Right lung (tissue), 5 donors: ENCODE results near the gene KIAA2012. TPM values are rescaled to one million over a fixed set of nuclear protein-coding genes. Genes with fewer than 3 reads are reported as not detected.
A peak's percentile ranks its signal among the peaks of the same experiment; 100 is the strongest.
"Not testable (repeated sequence)": the region's sequence is repeated elsewhere in the genome, so short reads cannot be mapped to it uniquely, and the experiment has no call there.

ENCODE experiments used
- DNase-seq, 2 donors: peaks; one replicate each; pipeline ENCODE4 v3.0.0-alpha.2; 2013
- polyA plus RNA-seq, 5 donors: library from polyadenylated mRNA; unstranded; fragments of 120-200 nt; gene quantifications; one replicate each; pipeline versions ENCODE4 v1.2.1 to v1.2.3, GENCODE V29; 2013; ENCODE audit warnings: inconsistent platforms in 1 of 5, low replicate concordance in 1 of 5; ENCODE audit not compliant: insufficient read length in 5 of 5, insufficient read depth in 1 of 5

Gene KIAA2012
- polyA plus RNA-seq, 5 donors, result 0.46 to 2.7 (median 1.5) TPM

DNA sequence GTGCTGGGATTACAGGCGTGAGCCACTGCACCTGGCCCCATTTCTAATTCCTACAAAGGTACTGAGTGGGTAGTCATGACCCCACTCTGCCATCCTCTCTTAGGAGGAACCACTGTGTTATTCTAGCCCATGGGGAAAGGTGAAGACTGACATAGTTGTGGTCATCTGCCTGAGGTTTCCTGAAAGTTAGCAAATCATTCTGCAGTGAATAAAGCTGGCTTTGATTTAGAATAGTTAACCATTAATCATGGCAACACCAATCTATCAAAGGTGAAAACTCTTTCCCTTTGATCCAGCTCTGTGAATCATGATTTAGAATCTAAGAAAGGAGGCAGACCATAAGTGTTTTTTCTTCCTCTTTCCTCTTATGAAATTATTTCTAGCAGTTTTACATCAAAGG lies 114.5 kb downstream of the KIAA2012 start:
- DNase-seq, result no peak

DNA sequence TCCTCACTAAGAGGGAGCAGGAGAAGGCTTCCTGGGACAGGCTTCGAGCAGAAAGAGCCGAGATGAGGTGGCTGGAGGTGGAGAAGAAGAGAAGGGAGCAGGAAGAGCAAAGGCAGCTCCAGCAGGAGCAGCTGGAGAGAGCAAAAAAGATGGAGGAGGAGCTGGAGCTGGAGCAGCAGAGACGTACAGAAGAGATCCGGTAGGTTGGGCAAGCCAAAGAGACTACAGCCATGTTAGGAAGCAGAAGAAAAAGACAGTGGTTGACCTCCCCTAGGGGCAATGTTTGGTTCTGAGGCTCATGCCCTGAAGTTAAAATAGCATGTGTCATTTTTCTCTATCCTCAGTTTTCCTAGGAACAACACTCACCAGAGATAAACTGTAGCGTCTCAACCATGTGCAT lies 120.2 kb downstream of the KIAA2012 start:
- DNase-seq, result no peak

GRCh38 chr2:202193881-202194353 lies 120.9 kb downstream of the KIAA2012 start:
- DNase-seq, result no peak

DNA sequence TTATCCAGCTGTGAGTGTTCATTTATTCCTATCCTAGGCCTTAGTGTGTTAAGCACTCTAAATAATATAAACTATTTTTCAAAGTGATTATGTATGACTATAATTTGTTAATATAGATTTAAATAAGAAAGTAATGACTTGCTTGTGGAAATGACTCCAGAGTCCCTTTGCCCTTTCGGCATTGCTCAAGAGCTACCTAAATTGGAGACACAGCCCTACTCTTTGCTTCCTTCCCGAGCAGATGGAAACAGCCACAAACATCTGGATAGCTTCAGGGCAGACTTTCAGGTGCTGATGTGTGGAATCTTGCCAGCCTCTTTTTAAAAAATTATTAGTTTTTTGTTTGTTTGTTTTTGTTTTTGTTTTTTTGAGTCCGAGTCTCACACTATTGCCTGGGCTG lies 121.4 kb downstream of the KIAA2012 start:
- DNase-seq, result no peak

GRCh38 chr2:202196727-202197126 lies 123.7 kb downstream of the KIAA2012 start:
- DNase-seq, result no peak

- DNase-seq, result no peak
These were observed 128.4 kb downstream of the KIAA2012 start for GRCh38 chr2:202201220-202202160.

GRCh38 chr2:202203348-202203747 lies 130.3 kb downstream of the KIAA2012 start:
- no peak for DNase-seq

DNA sequence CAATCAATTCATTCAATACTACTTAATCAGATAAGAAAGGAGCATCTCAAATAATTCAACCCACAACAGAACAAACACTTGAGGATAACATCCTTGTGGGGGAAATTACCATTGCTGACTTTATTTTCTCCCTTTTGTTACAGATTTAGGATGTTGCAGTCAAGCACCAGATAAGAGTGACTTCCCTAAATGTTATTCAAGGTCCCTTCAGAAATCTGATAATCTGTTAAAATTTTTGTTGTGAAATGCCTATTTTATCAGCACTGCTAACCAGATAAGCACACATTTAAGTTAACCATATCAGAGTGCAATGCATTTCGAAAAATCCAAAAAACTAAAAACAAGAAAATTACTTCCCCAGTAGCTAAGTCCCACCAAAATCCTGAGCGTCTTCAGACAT lies 131.8 kb downstream of the KIAA2012 start:
- DNase-seq, result no peak

GRCh38 chr2:202208526-202208925 lies 135.5 kb downstream of the KIAA2012 start:
- no peak for DNase-seq

DNA sequence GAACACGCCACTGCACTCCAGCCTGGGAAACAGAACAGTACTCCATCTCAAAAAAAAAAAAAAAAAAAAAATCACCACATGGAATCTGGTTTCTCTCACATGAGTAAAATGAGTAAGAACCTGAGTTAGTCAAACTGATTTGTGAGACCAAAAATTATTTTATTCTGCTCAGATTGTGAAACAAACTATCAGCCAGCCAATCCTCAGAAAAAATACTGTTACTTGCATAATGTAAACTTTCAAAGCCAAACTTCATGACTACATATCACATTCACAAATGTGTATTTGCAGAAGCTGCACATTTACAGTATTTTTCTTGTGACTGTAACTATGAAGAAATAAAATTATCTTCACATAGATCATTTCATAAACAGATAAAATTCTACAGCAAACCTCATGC lies 142.1 kb downstream of the KIAA2012 start:
- no peak for DNase-seq

DNA sequence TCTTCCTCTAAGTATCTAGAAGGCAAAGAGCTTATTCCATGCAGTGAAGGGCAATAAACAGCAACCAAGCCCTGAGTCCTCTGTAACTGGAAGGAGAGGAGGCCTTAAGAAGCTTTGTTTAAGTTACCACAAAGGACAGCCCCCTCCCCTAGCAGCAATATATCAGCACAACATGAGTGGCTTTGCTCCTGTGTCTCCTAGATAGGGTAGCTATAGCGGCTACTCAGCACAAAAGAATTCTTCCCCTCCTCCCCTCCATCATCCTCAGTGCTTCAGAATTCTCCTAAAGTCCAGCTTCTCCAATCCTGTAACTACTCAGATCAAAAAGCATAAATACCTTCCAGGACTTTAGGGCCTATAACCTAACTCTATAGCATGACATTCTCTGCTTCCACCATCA lies 148.8 kb downstream of the KIAA2012 start:
- no peak for DNase-seq

- DNase-seq, result peak; percentile 36 to 40
These were observed 164.8 kb downstream of the KIAA2012 start for GRCh38 chr2:202237787-202238233.

DNA sequence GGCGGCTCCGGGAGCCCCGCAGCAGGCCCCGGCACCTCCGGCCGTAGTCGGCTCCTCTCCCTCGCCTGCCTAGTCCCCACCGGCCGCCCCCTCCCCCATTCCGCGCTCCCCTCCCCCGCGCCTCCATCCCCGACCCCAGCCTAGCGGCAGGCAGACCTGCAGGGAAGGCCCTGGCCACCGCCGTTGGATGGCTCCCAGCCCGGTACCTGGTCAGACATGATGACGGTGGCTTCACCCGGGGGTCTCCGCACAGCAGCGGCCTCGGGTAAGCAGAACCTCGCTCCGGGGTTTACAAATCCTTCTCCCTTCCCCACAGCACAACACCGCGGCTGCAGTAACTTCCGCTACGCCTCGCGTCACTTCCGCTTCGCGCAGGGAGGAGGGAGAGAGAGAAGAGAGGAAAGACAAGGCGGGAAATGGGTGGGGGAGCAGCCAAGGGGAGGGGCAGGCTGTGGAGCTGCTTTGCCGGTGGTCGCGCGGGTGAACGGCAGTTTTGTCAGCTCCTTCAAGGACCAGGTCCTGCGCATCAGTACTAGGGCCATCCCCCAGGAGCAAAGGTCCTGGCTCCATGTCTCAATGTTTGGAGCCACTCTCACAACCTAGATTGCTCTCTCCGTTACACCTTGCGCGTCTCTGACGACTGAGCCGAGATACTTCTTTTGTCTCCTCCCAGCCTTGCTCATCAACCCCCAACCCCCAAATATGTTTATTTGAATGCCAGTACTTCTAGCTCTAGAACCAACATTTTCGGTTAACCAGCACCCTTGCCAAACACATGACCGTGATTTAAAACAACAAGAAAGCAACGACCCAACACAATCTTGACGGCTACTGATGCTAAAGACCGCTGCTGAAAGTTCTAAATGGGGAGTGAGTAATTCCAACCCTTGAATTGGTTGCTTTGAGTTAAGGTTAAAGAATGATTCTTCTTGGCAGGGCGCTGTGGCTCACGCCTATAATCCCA lies 165.5 kb downstream of the KIAA2012 start, which contains the start of gene SUMO1:
Gene SUMO1, minus strand, starts transcription at position 364 of the 964 bp plus-strand sequence. Its CDS starts 146 bp downstream, at position 218.
- peak; percentile 91 to 94 for DNase-seq

- not testable (repeated sequence) for DNase-seq
These were observed 174.7 kb downstream of the KIAA2012 start for GRCh38 chr2:202247710-202248109.

- no peak for DNase-seq
These were observed 176.6 kb downstream of the KIAA2012 start for GRCh38 chr2:202249521-202250253.

GRCh38 chr2:202251494-202251893 lies 178.4 kb downstream of the KIAA2012 start:
- no peak for DNase-seq

Other genes starting within 250 kb of the KIAA2012 start
- 10 to 100 TPM; 32.4 to 45.1 (median 35.7) TPM for gene FZD7, start 39.4 kb upstream of the KIAA2012 start, polyA plus RNA-seq
- gene SUMO1, start 165.3 kb downstream of the KIAA2012 start, polyA plus RNA-seq, result 100 to 1,000 TPM; 140 to 198 (median 172) TPM
- gene NOP58, start 192.5 kb downstream of the KIAA2012 start, polyA plus RNA-seq, result 100 to 1,000 TPM in 4 of 5 donors, 10 to 100 TPM in 1; 91.6 to 120 (median 112) TPM